GM20000 (cell line): ENCODE results near the gene NYAP1.
"Not testable (repeated sequence)": the region's sequence is repeated elsewhere in the genome, so short reads cannot be mapped to it uniquely, and the experiment has no call there.

Experiments
- DNase-seq: peaks from one replicate; pipeline ENCODE4 v3.0.0; 2012; ENCODE audit warnings: low spot score
- TF ChIP-seq, protein P1 (sequence below): IDR thresholded peaks from 2 replicates; pipeline ENCODE4 v1.5.1; 2012; ENCODE audit warnings: mild to moderate bottlenecking, control low read depth; ENCODE audit errors: extremely low read depth, missing control alignments

NYAP1 gene

DNA sequence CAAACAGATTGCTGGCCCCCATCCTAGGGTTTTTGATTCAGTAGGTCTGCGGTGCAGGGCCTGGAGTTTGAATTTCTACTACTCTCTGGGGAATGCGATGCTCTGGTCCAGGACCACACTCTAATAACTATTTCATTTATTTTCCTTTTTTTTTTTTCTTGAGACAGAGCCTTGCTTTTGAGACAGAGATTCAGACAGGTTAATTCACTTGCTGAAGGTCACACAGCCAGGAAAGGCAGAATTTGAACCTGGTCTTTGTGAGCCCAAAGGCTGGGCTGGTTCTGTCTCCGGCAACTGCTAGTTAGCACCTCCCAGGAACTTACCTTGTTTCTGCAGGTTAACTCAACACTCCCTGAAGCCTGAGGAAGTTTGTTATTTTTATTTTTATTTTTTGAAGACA is 31.2 kb upstream of the NYAP1 start:
- DNase-seq: no peak
- TF ChIP-seq, protein P1, sequence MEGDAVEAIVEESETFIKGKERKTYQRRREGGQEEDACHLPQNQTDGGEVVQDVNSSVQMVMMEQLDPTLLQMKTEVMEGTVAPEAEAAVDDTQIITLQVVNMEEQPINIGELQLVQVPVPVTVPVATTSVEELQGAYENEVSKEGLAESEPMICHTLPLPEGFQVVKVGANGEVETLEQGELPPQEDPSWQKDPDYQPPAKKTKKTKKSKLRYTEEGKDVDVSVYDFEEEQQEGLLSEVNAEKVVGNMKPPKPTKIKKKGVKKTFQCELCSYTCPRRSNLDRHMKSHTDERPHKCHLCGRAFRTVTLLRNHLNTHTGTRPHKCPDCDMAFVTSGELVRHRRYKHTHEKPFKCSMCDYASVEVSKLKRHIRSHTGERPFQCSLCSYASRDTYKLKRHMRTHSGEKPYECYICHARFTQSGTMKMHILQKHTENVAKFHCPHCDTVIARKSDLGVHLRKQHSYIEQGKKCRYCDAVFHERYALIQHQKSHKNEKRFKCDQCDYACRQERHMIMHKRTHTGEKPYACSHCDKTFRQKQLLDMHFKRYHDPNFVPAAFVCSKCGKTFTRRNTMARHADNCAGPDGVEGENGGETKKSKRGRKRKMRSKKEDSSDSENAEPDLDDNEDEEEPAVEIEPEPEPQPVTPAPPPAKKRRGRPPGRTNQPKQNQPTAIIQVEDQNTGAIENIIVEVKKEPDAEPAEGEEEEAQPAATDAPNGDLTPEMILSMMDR: no peak

DNA sequence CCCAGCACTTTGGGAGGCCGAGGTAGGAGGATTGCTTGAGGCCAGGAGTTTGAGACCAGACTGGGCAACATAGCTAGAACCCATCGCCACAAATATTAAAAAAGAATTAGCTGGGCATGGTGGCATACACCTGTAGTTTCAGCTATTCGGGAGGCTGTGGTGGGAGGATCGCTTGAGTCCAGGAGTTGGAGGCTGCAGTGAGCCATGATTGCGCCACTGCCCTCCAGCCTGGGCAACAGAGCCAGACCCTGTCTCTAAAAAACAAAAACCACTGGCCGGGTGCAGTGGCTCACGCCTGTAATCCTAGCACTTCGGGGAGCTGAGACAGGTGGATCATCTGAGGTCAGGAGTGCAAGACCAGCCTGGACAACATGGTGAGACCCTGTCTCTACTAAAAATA is 29.9 kb upstream of the NYAP1 start:
- DNase-seq: not testable (repeated sequence)

GRCh38 chr7:100455206-100455605 is 28.5 kb upstream of the NYAP1 start:
- TF ChIP-seq, protein P1: no peak
- no peak for DNase-seq

DNA sequence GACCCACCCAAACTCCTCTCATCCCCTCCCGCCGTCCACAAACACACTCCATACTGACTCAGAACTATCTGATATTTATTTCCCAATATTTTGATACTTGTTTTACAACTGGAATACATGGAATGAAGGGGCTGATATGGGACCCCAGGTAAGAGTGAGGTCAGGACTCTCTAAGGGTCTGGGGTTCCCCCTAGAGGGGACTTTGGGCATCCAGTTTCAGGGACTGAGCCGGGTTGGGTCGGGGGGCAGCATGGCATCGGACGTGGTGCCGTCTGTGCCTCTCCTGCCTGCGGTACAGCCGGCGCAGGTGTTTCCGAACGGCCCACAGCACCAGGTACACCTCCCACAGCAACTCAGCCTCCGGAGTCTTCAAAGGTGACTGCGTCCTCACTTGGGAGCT is 27.2 kb upstream of the NYAP1 start:
- DNase-seq: no peak
- TF ChIP-seq, protein P1: no peak

GRCh38 chr7:100457033-100457432 is 26.7 kb upstream of the NYAP1 start:
- DNase-seq: no peak
- TF ChIP-seq, protein P1: no peak

- no peak for DNase-seq
- TF ChIP-seq, protein P1: no peak
These were observed 19.5 kb upstream of the NYAP1 start, which contains the start of gene SPACDR for GRCh38 chr7:100464210-100464660. TSS of gene SPACDR (minus strand) at chr7:100464260. CDS start at chr7:100464025, 235 bp downstream.

GRCh38 chr7:100464791-100465190 is 18.9 kb upstream of the NYAP1 start:
- TF ChIP-seq, protein P1: no peak
- no peak for DNase-seq

- TF ChIP-seq, protein P1: no peak
- DNase-seq: no peak
These were observed 18.4 kb upstream of the NYAP1 start for GRCh38 chr7:100465299-100465698.
